NCI-H1417 treated with DMSO at 0.1 percent for 48 hours (cell line): ENCODE data around the gene ST3GAL5.

ENCODE experiments used
- DNase-seq: peaks from one replicate; lab custom pipeline; 2025; lab: John Stamatoyannopoulos, UW

Gene ST3GAL5

DNA sequence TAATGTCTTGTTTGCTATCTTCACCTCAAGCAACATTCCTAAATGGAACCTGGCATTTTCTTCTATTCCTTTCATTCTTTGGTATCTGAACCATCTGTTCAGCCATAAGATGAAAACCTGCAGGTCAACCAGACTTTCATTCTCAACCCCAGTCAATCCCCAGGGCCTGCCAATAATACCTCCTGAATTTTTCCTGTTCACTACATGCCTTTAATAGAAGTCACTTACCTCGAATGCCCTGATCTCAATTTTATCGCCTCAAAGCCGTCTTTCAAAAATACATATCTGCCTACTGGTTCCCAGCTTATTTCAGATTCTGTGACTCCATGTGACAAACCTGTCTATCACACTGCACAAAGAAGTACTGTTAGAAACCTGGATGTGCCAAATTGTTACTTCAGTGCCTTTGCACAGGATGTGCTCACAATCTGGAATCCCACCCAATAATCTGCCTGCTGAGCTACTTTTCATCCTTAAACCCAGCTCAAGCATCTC lies 22.6 kb downstream of the ST3GAL5 start:
- DNase-seq = no peak

DNA sequence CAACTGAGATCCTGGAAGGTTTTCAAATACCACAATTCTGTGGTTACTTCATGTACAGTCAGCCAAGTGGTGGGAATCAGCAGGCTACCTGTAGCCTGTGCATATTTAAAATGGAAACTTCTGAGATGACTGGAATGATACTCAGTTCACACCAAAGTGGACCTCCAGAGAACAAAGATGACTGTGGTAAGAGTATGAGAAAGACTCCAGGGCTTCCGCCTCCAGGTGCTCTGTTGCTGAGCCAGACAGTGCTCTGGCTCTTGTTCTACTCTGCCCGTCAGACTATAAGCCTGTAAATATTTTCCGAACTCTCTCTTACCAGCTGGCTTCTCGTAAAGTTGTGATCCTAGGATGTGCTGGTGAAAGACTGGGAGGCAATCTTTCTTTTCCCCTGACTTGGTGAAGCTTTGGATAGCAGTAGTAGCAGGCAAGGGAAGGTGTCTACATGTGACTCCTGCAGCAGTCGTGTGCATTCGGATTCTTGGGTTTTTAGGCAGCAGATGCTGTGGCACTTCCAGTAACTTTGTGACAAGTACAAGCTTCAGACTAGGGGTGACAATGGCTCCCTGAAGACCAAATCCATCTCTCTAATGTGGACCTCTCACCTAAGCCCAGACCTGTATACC lies 23.1 kb downstream of the ST3GAL5 start:
- DNase-seq = no peak

GRCh38 chr2:85864654-85865053 lies 24.1 kb downstream of the ST3GAL5 start:
- no peak for DNase-seq

DNA sequence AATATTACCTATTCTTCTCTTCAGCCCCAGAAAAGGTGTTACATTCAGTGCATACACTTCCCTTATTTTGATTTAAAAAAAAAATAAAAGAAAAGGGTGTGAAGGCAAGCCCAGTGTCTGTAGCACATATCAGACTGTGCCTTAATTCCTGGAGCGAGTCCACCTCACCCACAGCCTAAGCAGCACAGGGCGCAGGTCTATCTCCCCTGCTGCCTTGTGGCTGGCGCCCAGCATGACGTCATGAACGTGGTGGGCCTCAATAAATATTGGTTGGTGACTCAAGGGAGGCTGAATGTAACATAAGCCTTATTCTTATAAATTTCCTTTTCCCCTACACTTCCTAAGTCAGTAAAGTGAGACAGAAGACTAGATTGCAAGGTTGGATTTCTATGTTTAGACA lies 26.4 kb downstream of the ST3GAL5 start:
- no peak for DNase-seq

GRCh38 chr2:85861650-85862049 lies 27.1 kb downstream of the ST3GAL5 start:
- no peak for DNase-seq

DNA sequence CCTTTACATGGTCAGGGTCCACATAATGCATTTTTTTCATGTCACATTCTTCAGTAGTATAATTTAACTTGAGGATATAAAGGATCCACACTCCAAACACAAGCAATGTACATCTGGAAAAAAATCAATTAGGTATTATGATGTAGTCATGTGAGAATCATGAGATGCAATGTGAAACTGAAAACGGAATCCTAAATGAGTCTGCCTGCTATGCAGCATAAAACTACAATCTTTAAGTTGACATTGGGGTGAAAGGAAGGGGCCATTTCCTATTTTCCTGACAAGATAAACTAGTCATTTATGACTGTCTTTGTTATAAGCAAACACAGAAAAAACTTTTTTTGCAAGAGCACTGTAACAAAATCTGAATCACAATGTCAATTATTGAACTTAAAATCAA lies 27.6 kb downstream of the ST3GAL5 start:
- no peak for DNase-seq

GRCh38 chr2:85858841-85859240 lies 29.9 kb downstream of the ST3GAL5 start:
- DNase-seq = no peak

- no peak for DNase-seq
Observed at GRCh38 chr2:85854897-85855296, 33.9 kb downstream of the ST3GAL5 start.

DNA sequence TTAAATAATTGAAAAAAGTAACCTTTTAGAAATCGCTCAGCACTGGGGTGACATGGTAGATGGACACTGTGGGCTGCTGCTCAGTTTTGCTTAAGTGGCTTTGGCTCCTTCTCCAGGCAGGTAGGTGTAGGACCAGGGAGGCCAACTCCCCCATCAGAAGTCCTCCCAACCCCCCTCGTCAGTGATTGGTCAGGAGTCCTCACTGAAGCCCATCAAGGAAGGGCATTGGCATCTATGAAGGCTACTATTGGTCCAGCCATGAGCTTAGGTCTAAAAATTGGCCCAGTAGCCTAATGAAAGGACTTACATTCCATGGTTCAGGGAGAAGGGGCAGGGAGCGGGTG lies 34.7 kb downstream of the ST3GAL5 start:
- no peak for DNase-seq

DNA sequence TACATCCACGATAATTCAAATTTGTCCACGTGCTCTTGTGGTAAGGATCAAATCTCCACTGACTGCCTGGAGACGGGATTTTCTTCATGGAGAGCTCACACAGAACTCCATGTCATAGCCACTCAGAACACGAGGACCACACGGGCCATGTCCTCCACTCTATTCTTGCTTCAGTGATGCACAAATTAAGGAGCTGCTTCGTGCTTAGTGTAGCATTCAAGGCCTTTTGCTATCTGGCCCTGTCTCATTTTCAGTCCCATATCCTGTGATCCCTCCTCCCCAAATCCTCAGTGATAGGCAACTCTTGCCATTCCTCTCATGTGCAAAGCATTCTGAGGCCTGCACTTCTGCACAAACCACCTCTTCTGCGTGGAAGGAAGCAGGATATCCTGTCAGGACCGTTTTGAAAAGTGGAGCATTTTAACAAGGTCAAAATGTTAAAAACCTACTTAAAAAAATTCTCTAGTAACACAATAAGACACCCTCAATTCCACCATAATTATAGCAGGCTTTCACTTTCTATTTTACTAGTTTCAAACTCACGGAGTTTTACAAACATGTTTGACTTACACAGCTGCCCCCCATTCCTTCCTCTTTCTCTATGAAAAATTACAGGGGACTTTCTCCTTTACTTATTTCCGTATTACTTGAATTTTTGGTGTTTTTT lies 35.2 kb downstream of the ST3GAL5 start:
- DNase-seq = no peak

- DNase-seq = no peak
Observed at GRCh38 chr2:85852937-85853498, 35.8 kb downstream of the ST3GAL5 start.

DNA sequence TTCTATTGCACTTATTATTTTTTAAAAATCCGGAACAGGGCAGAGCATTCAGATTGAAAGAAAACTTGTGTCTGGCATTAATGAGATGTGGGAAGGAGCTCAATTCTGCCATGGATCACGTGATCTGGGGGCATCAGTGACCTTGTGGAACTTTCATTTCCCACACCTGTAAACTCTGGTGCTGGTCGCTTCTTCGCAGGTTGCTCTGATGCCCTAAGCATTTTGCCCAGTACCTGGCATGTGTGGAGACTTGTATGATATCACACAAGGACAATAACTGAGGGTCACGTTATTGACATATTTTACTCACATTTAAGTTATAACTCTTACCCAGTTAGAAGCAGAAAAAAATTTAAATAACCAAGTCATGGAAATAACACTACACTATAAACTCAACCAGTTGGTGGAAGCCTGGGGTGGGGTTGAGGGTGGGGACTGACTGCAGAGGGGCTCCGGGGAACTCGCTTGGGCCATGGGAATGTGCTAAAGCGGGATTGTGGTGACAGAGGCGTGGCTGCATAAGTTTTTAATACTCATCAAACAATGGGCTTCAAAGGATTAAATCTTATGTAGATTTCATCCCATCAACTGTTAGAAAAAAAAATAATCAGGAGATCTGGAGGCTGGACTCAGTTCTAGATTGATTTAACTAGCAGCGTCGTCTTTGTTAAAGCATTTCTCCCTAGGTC lies 36.5 kb downstream of the ST3GAL5 start:
- DNase-seq = no peak

GRCh38 chr2:85851253-85852151 lies 37.3 kb downstream of the ST3GAL5 start:
- DNase-seq = no peak

- DNase-seq = no peak
Observed at GRCh38 chr2:85850451-85850850, 38.3 kb downstream of the ST3GAL5 start.

GRCh38 chr2:85847051-85847588 lies 41.7 kb downstream of the ST3GAL5 start:
- DNase-seq = no peak

- no peak for DNase-seq
Observed at GRCh38 chr2:85846411-85846810, 42.4 kb downstream of the ST3GAL5 start.

GRCh38 chr2:85844486-85844885 lies 44.3 kb downstream of the ST3GAL5 start:
- no peak for DNase-seq

DNA sequence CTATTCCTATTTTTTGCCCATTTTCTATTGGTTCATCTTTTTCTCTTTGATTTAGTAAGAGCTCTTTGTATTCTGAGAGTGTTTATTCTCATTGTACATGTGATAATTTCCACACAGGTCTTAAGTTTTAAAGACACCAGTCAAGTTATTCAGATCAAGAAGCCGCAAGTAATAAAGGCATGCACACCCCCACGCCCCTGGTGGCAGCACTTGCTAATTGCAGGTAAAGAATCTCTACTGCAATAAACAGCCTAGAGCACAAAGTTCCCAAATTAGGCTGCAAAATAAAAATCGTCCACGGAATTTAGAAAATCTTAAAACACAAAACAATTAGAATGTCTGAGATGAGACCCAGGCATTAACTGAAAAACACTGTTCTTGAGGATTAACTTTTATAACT lies 45.2 kb downstream of the ST3GAL5 start:
- DNase-seq = no peak

DNA sequence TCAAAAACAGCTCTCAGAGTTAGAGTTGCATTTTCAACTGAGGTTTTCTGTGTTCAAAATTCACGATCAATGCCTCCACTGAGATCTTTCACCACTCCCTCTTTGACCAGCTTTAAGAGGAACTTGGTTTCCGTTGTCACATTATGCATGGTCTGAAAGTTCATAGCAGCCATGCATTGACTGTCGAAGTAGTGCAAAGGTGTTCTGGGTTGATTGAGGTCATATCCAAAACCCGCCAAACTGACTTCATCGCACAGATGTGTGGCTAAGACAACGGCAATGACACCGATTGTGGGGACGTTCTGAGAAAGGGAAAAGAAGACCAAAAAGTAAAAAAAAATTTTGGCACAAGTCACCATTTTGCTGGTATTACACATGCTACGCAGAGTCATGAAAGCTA lies 48.7 kb downstream of the ST3GAL5 start:
- no peak for DNase-seq

DNA sequence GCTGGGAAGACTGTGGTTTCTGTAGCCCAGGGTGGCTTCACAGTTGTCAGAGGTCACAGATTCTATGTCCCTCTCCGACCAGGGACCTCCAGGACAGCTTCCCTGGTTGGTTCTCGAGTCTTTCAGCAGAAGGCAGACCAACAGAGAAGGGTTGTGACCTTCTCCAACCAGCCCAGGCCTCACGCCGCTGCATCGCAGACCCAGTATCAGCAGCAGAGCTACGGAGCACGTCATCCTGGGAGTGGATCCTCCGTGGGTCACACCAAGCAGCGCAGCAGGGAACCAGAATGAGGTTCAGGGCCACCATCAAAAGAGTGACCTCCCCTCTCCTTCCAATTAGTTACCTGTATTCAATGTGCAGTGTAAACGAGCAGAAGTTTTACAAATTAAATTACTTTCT lies 49.3 kb downstream of the ST3GAL5 start:
- DNase-seq = no peak

GRCh38 chr2:85838641-85839040 lies 50.1 kb downstream of the ST3GAL5 start:
- DNase-seq = no peak

DNA sequence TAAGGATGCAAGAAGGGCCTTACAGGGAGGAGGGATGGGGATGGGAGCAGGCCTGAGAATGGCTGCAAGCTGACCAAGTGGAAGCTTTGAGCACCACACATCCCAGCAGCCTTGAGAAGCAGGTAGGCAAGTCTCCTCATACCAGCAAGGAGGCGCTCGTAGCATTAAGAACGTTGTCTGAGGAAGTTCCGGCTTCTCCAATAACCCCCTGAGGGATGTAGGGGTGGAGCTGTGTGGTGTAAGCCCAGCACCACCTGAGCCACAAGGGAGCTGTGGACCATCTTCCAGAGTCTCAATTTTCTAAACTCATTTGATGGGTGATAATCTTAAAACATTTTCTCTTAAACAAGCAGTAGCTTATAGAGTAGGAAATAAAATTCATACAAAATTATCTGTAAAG lies 50.6 kb downstream of the ST3GAL5 start:
- no peak for DNase-seq
